Measurements from ENCODE around the gene ZDHHC7. TPM values are rescaled to one million over a fixed set of nuclear protein-coding genes. Genes with fewer than 3 reads are reported as not detected.

Gene ZDHHC7
- total RNA-seq, 4 donors from 2014 or later: 49.8 to 59.2 (median 54.3) TPM

DNA sequence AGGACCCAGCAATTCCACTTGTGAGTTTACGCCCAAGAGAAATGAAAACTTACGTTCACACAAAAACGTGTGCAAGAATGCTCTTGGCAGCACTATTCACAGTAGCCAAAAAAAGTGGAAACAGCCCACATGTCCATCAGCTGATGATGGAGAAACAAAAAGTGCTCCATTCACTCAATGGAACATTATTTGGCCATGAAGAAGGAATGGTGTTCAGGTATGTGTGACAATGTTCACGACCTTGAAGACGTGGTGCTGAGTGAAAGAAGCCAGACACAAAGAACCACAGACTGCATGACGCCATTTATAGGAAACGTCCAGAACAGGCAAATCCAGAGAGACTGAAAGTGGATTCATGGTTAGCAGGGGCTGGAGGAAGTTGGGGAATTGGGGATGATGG is 84.9 kb downstream of the ZDHHC7 start:
- 44 to 71% methylated on average over 7 of the region's 7 CpGs for WGBS, 2 donors
- Histone ChIP-seq H3K36me3 (no peaks in the 10 kb centered on the region), H3K9me3 (no peaks in the 10 kb centered on the region), H3K4me1 (peaks cover 8 to 28% of the 10 kb centered on the region in 2 donors), H3K27me3 (no peaks in the 10 kb centered on the region), H3K4me3 (replicated peaks in 1 of 3) (no peak overlapping the region), H3K27ac (no peak overlapping the region)
- no peak for DNase-seq
- intact Hi-C loops (cut with DNase I): no loop called here
- TF ChIP-seq, protein P1, sequence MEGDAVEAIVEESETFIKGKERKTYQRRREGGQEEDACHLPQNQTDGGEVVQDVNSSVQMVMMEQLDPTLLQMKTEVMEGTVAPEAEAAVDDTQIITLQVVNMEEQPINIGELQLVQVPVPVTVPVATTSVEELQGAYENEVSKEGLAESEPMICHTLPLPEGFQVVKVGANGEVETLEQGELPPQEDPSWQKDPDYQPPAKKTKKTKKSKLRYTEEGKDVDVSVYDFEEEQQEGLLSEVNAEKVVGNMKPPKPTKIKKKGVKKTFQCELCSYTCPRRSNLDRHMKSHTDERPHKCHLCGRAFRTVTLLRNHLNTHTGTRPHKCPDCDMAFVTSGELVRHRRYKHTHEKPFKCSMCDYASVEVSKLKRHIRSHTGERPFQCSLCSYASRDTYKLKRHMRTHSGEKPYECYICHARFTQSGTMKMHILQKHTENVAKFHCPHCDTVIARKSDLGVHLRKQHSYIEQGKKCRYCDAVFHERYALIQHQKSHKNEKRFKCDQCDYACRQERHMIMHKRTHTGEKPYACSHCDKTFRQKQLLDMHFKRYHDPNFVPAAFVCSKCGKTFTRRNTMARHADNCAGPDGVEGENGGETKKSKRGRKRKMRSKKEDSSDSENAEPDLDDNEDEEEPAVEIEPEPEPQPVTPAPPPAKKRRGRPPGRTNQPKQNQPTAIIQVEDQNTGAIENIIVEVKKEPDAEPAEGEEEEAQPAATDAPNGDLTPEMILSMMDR (IDR thresholded peaks at IDR 0.05): no peak

GRCh38 chr16:84925773-84926372 is 85.5 kb downstream of the ZDHHC7 start:
- H3K27ac ChIP-seq: no peak overlapping the region
- no peak overlapping the region for H3K4me3 ChIP-seq (replicated peaks in 1 of 3)
- H3K36me3 ChIP-seq: no peaks in the 10 kb centered on the region
- no peaks in the 10 kb centered on the region for H3K27me3 ChIP-seq
- 90 to 91% methylated on average over 19 of the region's 19 CpGs for WGBS, 2 donors
- H3K4me1 ChIP-seq: peaks cover 8 to 28% of the 10 kb centered on the region in 2 donors
- no peak for DNase-seq
- TF ChIP-seq POLR2A (IDR thresholded peaks at IDR 0.05): no peak
- TF ChIP-seq, protein P1 (IDR thresholded peaks at IDR 0.05): peak in 1 of 6 experiments; percentile 4
- H3K9me3 ChIP-seq: no peaks in the 10 kb centered on the region
- intact Hi-C loops (cut with DNase I): no loop called here

GRCh38 chr16:84925092-84925772 is 86.1 kb downstream of the ZDHHC7 start:
- TF ChIP-seq, protein P1 (IDR thresholded peaks at IDR 0.05): peak; percentile 21 to 63 (median 46)
- no peak for TF ChIP-seq POLR2A (IDR thresholded peaks at IDR 0.05)
- WGBS, 2 donors: 77 to 100% methylated on average over 1 to 10 of the region's 11 CpGs
- Histone ChIP-seq H3K27ac (no peak overlapping the region), H3K36me3 (no peaks in the 10 kb centered on the region), H3K27me3 (no peaks in the 10 kb centered on the region), H3K4me1 (peaks cover 8 to 28% of the 10 kb centered on the region in 2 donors), H3K9me3 (no peaks in the 10 kb centered on the region), H3K4me3 (replicated peaks in 1 of 3) (no peak overlapping the region)
- DNase-seq: peak in 1 of 2 donors; percentile 31
- intact Hi-C loops (cut with DNase I): no loop called here

GRCh38 chr16:84924331-84925091 is 86.8 kb downstream of the ZDHHC7 start:
- H3K27me3 ChIP-seq: no peaks in the 10 kb centered on the region
- peaks cover 8 to 28% of the 10 kb centered on the region in 2 donors for H3K4me1 ChIP-seq
- 66 to 71% methylated on average over 18 to 23 of the region's 23 CpGs for WGBS, 2 donors
- TF ChIP-seq, protein P1 (IDR thresholded peaks at IDR 0.05): no peak
- TF ChIP-seq POLR2A (IDR thresholded peaks at IDR 0.05): no peak
- H3K4me3 ChIP-seq (replicated peaks in 1 of 3): no peak overlapping the region
- intact Hi-C loops (cut with DNase I): no loop called here
- DNase-seq: no peak
- H3K9me3 ChIP-seq: no peaks in the 10 kb centered on the region
- no peak overlapping the region for H3K27ac ChIP-seq
- no peaks in the 10 kb centered on the region for H3K36me3 ChIP-seq

Other genes starting within 250 kb of the ZDHHC7 start
- gene CRISPLD2, start 191.6 kb downstream of the ZDHHC7 start, total RNA-seq: 100 to 1,000 TPM in 2 of 4 donors, 10 to 100 TPM in 2; 48.0 to 261 (median 108) TPM
- gene KIAA0513, start 16.3 kb upstream of the ZDHHC7 start, total RNA-seq: 1 to 10 TPM; 6.2 to 8.4 (median 7.5) TPM
- gene CIBAR2, start 100.9 kb upstream of the ZDHHC7 start, total RNA-seq: not detected

All from thyroid gland (tissue), 4 donors.